Measurements from ENCODE around the gene TSHZ2. TPM values are rescaled to one million over a fixed set of nuclear protein-coding genes. Genes with fewer than 3 reads are reported as not detected.

TSHZ2 gene
- total RNA-seq, 3 donors from 2014 or later (not counting 1 experiment from before 2014, with no cell fraction given): 1.8 to 1.9 TPM; not detected in 1

DNA sequence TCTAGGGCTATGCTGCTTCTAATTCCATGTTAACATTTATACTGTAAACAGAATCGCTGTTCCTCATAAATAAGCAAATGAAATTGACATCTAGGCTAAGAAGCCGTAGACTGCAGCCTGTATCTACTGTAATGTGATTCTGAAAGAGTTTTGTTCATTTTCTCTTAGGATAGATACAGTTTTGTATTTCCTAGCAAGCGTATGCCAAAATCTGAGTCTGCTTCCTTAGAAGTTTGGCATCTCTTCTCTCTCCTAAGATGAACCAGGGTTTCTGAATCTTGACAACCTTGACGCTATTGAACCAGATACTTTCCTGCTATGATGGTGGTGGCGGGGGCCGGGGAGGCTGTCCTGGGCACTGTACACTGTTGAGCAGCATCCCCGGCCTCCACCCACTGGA lies 198.0 kb downstream of the TSHZ2 start:
- Histone ChIP-seq H3K4me1 (ENCODE audit: control insufficient read depth, insufficient read depth, low read length) (no peaks in the 10 kb centered on the region), H3K36me3 (ENCODE audit: control insufficient read depth, insufficient read depth, low read length) (no peaks in the 10 kb centered on the region), H3K4me3 (ENCODE audit: low read length) (no peak overlapping the region), H3K27me3 (ENCODE audit: control insufficient read depth, insufficient read depth, low read length) (no peaks in the 10 kb centered on the region), H3K9me3 (ENCODE audit: control insufficient read depth, insufficient read depth, low read length) (no peaks in the 10 kb centered on the region), H3K27ac (ENCODE audit: low read length) (no peak overlapping the region)
- Mint-ChIP-seq H3K27ac (no peak overlapping the region), H3K9me3 (no peaks in the 10 kb centered on the region), H3K27me3 (ENCODE audit: low read depth in 2 of 2) (peaks cover 17 to 37% of the 10 kb centered on the region in 2 donors), H3K4me1 (no peaks in the 10 kb centered on the region), H3K36me3 (no peaks in the 10 kb centered on the region), H3K4me3 (no peak overlapping the region)
- ATAC-seq (no peak), DNase-seq (no peak)
- intact Hi-C loops (cut with micrococcal nuclease): no loop called here
- TF ChIP-seq, protein P1, sequence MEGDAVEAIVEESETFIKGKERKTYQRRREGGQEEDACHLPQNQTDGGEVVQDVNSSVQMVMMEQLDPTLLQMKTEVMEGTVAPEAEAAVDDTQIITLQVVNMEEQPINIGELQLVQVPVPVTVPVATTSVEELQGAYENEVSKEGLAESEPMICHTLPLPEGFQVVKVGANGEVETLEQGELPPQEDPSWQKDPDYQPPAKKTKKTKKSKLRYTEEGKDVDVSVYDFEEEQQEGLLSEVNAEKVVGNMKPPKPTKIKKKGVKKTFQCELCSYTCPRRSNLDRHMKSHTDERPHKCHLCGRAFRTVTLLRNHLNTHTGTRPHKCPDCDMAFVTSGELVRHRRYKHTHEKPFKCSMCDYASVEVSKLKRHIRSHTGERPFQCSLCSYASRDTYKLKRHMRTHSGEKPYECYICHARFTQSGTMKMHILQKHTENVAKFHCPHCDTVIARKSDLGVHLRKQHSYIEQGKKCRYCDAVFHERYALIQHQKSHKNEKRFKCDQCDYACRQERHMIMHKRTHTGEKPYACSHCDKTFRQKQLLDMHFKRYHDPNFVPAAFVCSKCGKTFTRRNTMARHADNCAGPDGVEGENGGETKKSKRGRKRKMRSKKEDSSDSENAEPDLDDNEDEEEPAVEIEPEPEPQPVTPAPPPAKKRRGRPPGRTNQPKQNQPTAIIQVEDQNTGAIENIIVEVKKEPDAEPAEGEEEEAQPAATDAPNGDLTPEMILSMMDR (IDR thresholded peaks at IDR 0.05): no peak
- 85% methylated on average over 7 of the region's 7 CpGs for WGBS (ENCODE audit: insufficient coverage)

DNA sequence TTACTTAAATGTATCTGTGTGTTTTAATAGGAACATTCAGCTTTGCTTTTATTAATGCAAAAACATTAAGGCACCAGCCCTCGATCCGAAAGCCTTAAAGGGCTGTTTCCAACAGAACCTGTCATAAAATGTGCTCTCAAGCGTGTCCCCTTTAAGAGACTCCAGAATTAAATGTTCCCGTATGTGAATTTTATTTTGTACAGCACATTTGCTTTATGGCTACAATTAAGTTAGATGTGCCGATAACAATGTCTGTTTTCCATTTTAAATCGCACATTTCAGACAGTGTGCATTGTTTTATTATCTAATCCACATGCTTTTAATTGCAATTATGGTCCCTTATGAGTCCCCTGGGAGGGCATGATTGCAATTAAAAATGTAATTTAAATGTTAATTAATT lies 198.9 kb downstream of the TSHZ2 start:
- ATAC-seq: no peak
- H3K36me3 ChIP-seq (ENCODE audit: control insufficient read depth, insufficient read depth, low read length): no peaks in the 10 kb centered on the region
- 91% methylated on average over 5 of the region's 6 CpGs for WGBS (ENCODE audit: insufficient coverage)
- Mint-ChIP-seq H3K9me3 (no peaks in the 10 kb centered on the region), H3K27ac (no peak overlapping the region), H3K27me3 (ENCODE audit: low read depth in 2 of 2) (peaks cover 15 to 42% of the 10 kb centered on the region in 2 donors), H3K36me3 (no peaks in the 10 kb centered on the region), H3K4me1 (no peaks in the 10 kb centered on the region), H3K4me3 (no peak overlapping the region)
- H3K27me3 ChIP-seq (ENCODE audit: control insufficient read depth, insufficient read depth, low read length): peaks cover 3% of the 10 kb centered on the region
- no peaks in the 10 kb centered on the region for H3K4me1 ChIP-seq (ENCODE audit: control insufficient read depth, insufficient read depth, low read length)
- H3K4me3 ChIP-seq (ENCODE audit: low read length): no peak overlapping the region
- no peak for DNase-seq
- intact Hi-C loops (cut with micrococcal nuclease): no loop called here
- TF ChIP-seq, protein P1 (IDR thresholded peaks at IDR 0.05): no peak
- H3K27ac ChIP-seq (ENCODE audit: low read length): no peak overlapping the region
- H3K9me3 ChIP-seq (ENCODE audit: control insufficient read depth, insufficient read depth, low read length): no peaks in the 10 kb centered on the region

DNA sequence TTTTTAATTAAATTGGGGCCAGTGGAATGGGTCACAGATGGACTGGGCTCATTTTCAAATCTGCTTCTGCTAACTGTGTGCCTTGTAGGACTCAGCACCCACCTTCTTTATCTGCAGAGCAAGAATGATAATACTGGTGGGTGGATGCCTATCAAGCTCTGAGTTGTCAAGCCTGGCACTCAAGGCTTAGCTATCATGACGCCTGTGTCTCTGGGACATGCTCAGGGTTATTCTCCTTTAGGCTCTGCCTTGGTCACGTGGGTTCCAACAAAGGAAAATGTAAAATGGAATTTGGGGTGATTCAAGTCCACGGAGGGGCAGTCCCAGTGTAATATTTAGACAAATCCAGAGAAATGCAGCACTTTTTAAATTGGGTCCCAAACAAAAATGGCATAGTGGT lies 202.3 kb downstream of the TSHZ2 start:
- no peaks in the 10 kb centered on the region for H3K36me3 ChIP-seq (ENCODE audit: control insufficient read depth, insufficient read depth, low read length)
- DNase-seq (no peak), ATAC-seq (no peak)
- intact Hi-C loops (cut with micrococcal nuclease): no loop called here
- TF ChIP-seq, protein P1 (IDR thresholded peaks at IDR 0.05): no peak
- Mint-ChIP-seq H3K4me1 (no peaks in the 10 kb centered on the region), H3K27ac (no peak overlapping the region), H3K27me3 (ENCODE audit: low read depth in 2 of 2) (peaks cover 18 to 37% of the 10 kb centered on the region in 2 donors), H3K9me3 (no peaks in the 10 kb centered on the region), H3K36me3 (no peaks in the 10 kb centered on the region), H3K4me3 (no peak overlapping the region)
- no peak overlapping the region for H3K27ac ChIP-seq (ENCODE audit: low read length)
- H3K27me3 ChIP-seq (ENCODE audit: control insufficient read depth, insufficient read depth, low read length): peaks cover 6% of the 10 kb centered on the region
- WGBS (ENCODE audit: insufficient coverage): 74% methylated on average over 3 of the region's 3 CpGs
- H3K9me3 ChIP-seq (ENCODE audit: control insufficient read depth, insufficient read depth, low read length): no peaks in the 10 kb centered on the region
- no peaks in the 10 kb centered on the region for H3K4me1 ChIP-seq (ENCODE audit: control insufficient read depth, insufficient read depth, low read length)
- no peak overlapping the region for H3K4me3 ChIP-seq (ENCODE audit: low read length)

DNA sequence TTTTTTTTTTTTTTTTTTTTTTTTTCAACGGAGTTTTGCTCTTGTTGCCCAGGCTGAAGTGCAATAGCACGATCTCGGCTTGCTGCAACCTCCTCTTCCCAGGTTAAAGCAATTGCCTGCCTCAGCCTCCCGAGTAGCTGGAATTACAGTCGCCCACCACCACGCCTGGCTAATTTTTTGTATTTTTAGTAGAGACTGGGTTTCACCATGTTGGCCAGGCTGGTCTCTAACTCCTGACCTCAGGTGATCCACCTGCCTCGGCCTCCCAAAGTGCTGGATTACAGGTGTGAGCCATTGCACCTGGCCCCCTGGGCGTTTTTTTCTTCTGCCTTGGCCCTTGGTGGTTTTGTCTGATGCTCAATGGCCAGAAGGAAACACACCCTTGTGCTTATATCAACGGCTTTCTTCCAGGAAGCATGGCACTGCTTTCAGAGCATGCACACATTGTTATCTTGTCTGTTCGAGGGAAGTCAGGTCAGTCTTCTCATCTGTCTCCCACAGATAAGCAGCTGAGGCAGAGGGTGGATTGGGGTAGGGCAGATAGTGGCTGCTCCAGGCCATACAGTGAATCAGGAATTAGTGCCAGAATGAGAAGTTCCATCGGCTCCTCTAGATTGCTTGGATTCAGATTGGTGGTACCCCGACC lies 203.1 kb downstream of the TSHZ2 start:
- no peak for DNase-seq
- Mint-ChIP-seq H3K36me3 (no peaks in the 10 kb centered on the region), H3K4me1 (no peaks in the 10 kb centered on the region), H3K27ac (no peak overlapping the region), H3K9me3 (no peaks in the 10 kb centered on the region), H3K27me3 (ENCODE audit: low read depth in 2 of 2) (peaks cover 24 to 32% of the 10 kb centered on the region in 2 donors), H3K4me3 (no peak overlapping the region)
- no peak for ATAC-seq
- H3K27me3 ChIP-seq (ENCODE audit: control insufficient read depth, insufficient read depth, low read length): peaks cover 6% of the 10 kb centered on the region
- no peaks in the 10 kb centered on the region for H3K36me3 ChIP-seq (ENCODE audit: control insufficient read depth, insufficient read depth, low read length)
- 73% methylated on average over 12 of the region's 12 CpGs for WGBS (ENCODE audit: insufficient coverage)
- no peaks in the 10 kb centered on the region for H3K9me3 ChIP-seq (ENCODE audit: control insufficient read depth, insufficient read depth, low read length)
- no peak overlapping the region for H3K4me3 ChIP-seq (ENCODE audit: low read length)
- no peaks in the 10 kb centered on the region for H3K4me1 ChIP-seq (ENCODE audit: control insufficient read depth, insufficient read depth, low read length)
- H3K27ac ChIP-seq (ENCODE audit: low read length): no peak overlapping the region
- intact Hi-C loops (cut with micrococcal nuclease): no loop called here
- TF ChIP-seq, protein P1 (IDR thresholded peaks at IDR 0.05): no peak
